Prostate gland (tissue), 2 donors: Measurements from ENCODE around the gene GPR17.

Experiments
- POLR2A ChIP-seq: fragments of 450-650 bp; IDR thresholded peaks from one replicate; pipeline ENCODE4 v1.6.1; 2016; ENCODE audit warnings: antibody characterized with exemption, mild to moderate bottlenecking
- TF ChIP-seq, protein P1 (sequence below), 4 experiments: fragments of 200-600 bp in 2 of 4; fragments of 450-650 bp in 2 of 4; sonication (generic) in 2 of 4; IDR thresholded peaks; 1 replicate in 3 of 4; 2 replicates in 1 of 4; pipeline ENCODE4 v1.5.1; 2016 to 2019; ENCODE audit warnings: antibody characterized with exemption in 4 of 4, mild to moderate bottlenecking in 2 of 4, moderate library complexity in 2 of 4

DNA sequence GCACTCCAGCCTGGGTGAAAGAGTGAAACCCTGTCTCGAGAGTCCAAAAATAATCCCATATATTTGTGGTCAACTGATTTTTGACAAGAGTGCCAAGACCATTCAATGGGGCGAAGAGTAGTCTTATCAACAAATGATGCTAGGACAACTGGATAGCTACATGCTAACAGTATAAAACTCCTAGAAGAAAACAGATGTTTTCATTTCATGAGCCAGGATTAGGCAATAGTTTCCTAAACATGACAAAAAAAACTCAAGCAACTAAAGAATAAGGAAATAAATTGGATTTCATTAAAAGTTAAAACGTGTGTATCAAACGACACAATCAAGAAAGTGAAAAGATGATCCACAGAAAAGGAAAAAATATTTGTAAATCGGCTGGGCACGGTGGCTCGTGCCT is 23.1 kb downstream of the GPR17 start:
- TF ChIP-seq, protein P1, sequence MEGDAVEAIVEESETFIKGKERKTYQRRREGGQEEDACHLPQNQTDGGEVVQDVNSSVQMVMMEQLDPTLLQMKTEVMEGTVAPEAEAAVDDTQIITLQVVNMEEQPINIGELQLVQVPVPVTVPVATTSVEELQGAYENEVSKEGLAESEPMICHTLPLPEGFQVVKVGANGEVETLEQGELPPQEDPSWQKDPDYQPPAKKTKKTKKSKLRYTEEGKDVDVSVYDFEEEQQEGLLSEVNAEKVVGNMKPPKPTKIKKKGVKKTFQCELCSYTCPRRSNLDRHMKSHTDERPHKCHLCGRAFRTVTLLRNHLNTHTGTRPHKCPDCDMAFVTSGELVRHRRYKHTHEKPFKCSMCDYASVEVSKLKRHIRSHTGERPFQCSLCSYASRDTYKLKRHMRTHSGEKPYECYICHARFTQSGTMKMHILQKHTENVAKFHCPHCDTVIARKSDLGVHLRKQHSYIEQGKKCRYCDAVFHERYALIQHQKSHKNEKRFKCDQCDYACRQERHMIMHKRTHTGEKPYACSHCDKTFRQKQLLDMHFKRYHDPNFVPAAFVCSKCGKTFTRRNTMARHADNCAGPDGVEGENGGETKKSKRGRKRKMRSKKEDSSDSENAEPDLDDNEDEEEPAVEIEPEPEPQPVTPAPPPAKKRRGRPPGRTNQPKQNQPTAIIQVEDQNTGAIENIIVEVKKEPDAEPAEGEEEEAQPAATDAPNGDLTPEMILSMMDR (IDR thresholded peaks at IDR 0.05), result no peak
- TF ChIP-seq POLR2A, result no peak
